Activated CD8-positive, alpha-beta T cell treated with anti-CD3 and anti-CD28 coated beads for 36 hours (primary cell): ENCODE data around the gene PTPN6. TPM values are rescaled to one million over a fixed set of nuclear protein-coding genes. Genes with fewer than 3 reads are reported as not detected.

Experiments
- ATAC-seq: fragments of 200-7000 bp; cut with Tn5 transposase; one replicate; pipeline ENCODE4 v1.10.0; 2021; ENCODE audit warnings: mild to moderate bottlenecking, moderate library complexity
- CTCF ChIA-PET: fragments of 350-600 bp; sonication (Branson Sonifier 250); formaldehyde crosslinking; loops from one replicate; lab custom pipeline; 2021; ENCODE audit warnings: antibody characterized with exemption; lab: Charles Lee
- POLR2A ChIA-PET: fragments of 350-600 bp; sonication (Branson Sonifier 250); formaldehyde crosslinking; loops from one replicate; lab custom pipeline; 2021; ENCODE audit warnings: antibody characterized with exemption; lab: Charles Lee
- DNase-seq: peaks from one replicate; pipeline ENCODE4 v3.0.0-alpha.2; 2020
- H3K27ac Mint-ChIP-seq: one replicate; pipeline ENCODE4 v1.8.0; 2021; ENCODE audit warnings: mild to moderate bottlenecking, mixed read lengths
- H3K27me3 Mint-ChIP-seq: one replicate; pipeline ENCODE4 v1.8.0; 2021; ENCODE audit warnings: mixed read lengths
- H3K36me3 Mint-ChIP-seq: one replicate; pipeline ENCODE4 v1.8.0; 2021; ENCODE audit warnings: low read depth, mixed read lengths
- H3K4me1 Mint-ChIP-seq: one replicate; pipeline ENCODE4 v1.8.0; 2021; ENCODE audit warnings: low read depth, mixed read lengths
- H3K4me3 Mint-ChIP-seq: one replicate; pipeline ENCODE4 v1.8.0; 2021; ENCODE audit warnings: mild to moderate bottlenecking, moderate library complexity, mixed read lengths
- H3K9me3 Mint-ChIP-seq: one replicate; pipeline ENCODE4 v1.8.0; 2021; ENCODE audit warnings: mixed read lengths
- CTCF ChIP-seq: fragments of 200-600 bp; IDR thresholded peaks from one replicate; pipeline ENCODE4 v1.8.0; 2022; ENCODE audit warnings: antibody characterized with exemption, mild to moderate bottlenecking
- intact Hi-C: fragments of 100-400 bp; cut with micrococcal nuclease; formaldehyde crosslinking; loops from one replicate; pipeline ENCODE4 v1.10.0; 2022
- total RNA-seq, 2 experiments: library from RNA; stranded (reverse); gene quantifications; one replicate each; pipeline ENCODE4 v1.2.3, GENCODE V29; 2021

The PTPN6 gene
- total RNA-seq, 2 experiments from 2014 or later, result 485 to 489 TPM

- ATAC-seq, result no peak
- Mint-ChIP-seq H3K4me1 (peaks cover 46% of the 10 kb centered on the region), H3K36me3 (peaks cover 33% of the 10 kb centered on the region), H3K27ac (peak overlapping the region; percentile 49), H3K27me3 (no peaks in the 10 kb centered on the region), H3K4me3 (no peak overlapping the region), H3K9me3 (no peaks in the 10 kb centered on the region)
- intact Hi-C loops, result no loop called here
- TF ChIP-seq CTCF, result no peak
- ChIA-PET POLR2A (interaction anchor here (1.4 to 36.0 kb wide), 3 partner anchors 9 to 31 kb away, joined by 11 to 1266 read pairs (median 90); partner anchors contain the start of genes C12orf57, ENO2, PTPN6 and RNU7-1), CTCF (interaction anchor here (1.1 to 7.3 kb wide), 11 partner anchors 10 to 179 kb away, joined by 3 to 108 read pairs (median 16); partner anchors contain the start of genes C12orf57, ENO2, RNU7-1 and SPSB2)
- DNase-seq, result no peak
Observed at GRCh38 chr12:6923003-6923732, 28.0 kb upstream of the PTPN6 start.

- ChIA-PET POLR2A (interaction anchor here (1.0 to 36.0 kb wide), 5 partner anchors 10 to 52 kb away, joined by 3 to 1266 read pairs (median 11); partner anchors contain the start of genes C12orf57, ENO2, PTPN6 and RNU7-1), CTCF (interaction anchor here (0.7 to 7.3 kb wide), 15 partner anchors 9 to 189 kb away, joined by 3 to 108 read pairs (median 14); partner anchors contain the start of genes C12orf57, ENO2, PTPN6 and RNU7-1)
- Mint-ChIP-seq H3K27ac (peak overlapping the region; percentile 49), H3K9me3 (no peaks in the 10 kb centered on the region), H3K4me3 (no peak overlapping the region), H3K27me3 (no peaks in the 10 kb centered on the region), H3K4me1 (peaks cover 50% of the 10 kb centered on the region), H3K36me3 (peaks cover 36% of the 10 kb centered on the region)
- no peak for TF ChIP-seq CTCF
- ATAC-seq, result no peak
- intact Hi-C loops, result no loop called here
- no peak for DNase-seq
Observed at GRCh38 chr12:6923851-6924250, 27.3 kb upstream of the PTPN6 start.

GRCh38 chr12:6925239-6925539 lies 26.0 kb upstream of the PTPN6 start:
- DNase-seq (no peak), ATAC-seq (no peak)
- no peaks in the 10 kb centered on the region for H3K27me3 Mint-ChIP-seq
- CTCF ChIA-PET, result interaction anchor here (0.8 to 7.3 kb wide), 18 partner anchors 8 to 188 kb away, joined by 3 to 108 read pairs (median 8); partner anchors contain the start of genes C12orf57, ENO2, PTPN6 and RNU7-1
- POLR2A ChIA-PET, result interaction anchor here (0.7 to 36.0 kb wide), 11 partner anchors 9 to 183 kb away, joined by 3 to 1266 read pairs (median 4); partner anchors contain the start of genes C12orf57, PTPN6 and RNU7-1
- no peak for TF ChIP-seq CTCF
- H3K9me3 Mint-ChIP-seq, result no peaks in the 10 kb centered on the region
- H3K4me3 Mint-ChIP-seq, result no peak overlapping the region
- peaks cover 51% of the 10 kb centered on the region for H3K4me1 Mint-ChIP-seq
- H3K36me3 Mint-ChIP-seq, result peaks cover 24% of the 10 kb centered on the region
- no peak overlapping the region for H3K27ac Mint-ChIP-seq
- intact Hi-C loops, result no loop called here

GRCh38 chr12:6925540-6926279 lies 25.4 kb upstream of the PTPN6 start:
- ChIA-PET CTCF (interaction anchor here (0.8 to 7.3 kb wide), 21 partner anchors 8 to 187 kb away, joined by 3 to 108 read pairs (median 6); partner anchors contain the start of genes C12orf57, ENO2, PTMS and PTPN6), POLR2A (interaction anchor here (0.7 to 36.0 kb wide), 11 partner anchors 9 to 183 kb away, joined by 3 to 1266 read pairs (median 4); partner anchors contain the start of genes C12orf57, ENO2, PTPN6 and RNU7-1)
- Mint-ChIP-seq H3K9me3 (no peaks in the 10 kb centered on the region), H3K27me3 (no peaks in the 10 kb centered on the region), H3K27ac (no peak overlapping the region), H3K4me3 (peak overlapping the region; percentile 74), H3K36me3 (peaks cover 24% of the 10 kb centered on the region), H3K4me1 (peaks cover 54% of the 10 kb centered on the region)
- ATAC-seq, result no peak
- DNase-seq, result no peak
- intact Hi-C loops, result no loop called here
- TF ChIP-seq CTCF, result no peak
